ENCODE data around the gene KPNA5.

GRCh38 chr6:116676021-116676420, 5.0 kb upstream of the KPNA5 start:
- TF ChIP-seq CTCF (IDR thresholded peaks at IDR 0.05): no peak
- TF ChIP-seq POLR2A (IDR thresholded peaks at IDR 0.05): no peak
